OCI-LY1 (cell line): Measurements from ENCODE around the gene OAS3.
A peak's percentile ranks its signal among the peaks of the same experiment; 100 is the strongest.
"Not testable (repeated sequence)": the region's sequence is repeated elsewhere in the genome, so short reads cannot be mapped to it uniquely, and the experiment has no call there.

Experiments used
- H2AFZ ChIP-seq: fragments of 200-600 bp; sonication (generic), shearing (Covaris generic); 2 replicates; pipeline ENCODE4 v1.6.0; 2014; ENCODE audit warnings: antibody characterized with exemption, mild to moderate bottlenecking, low read length
- H3F3A ChIP-seq: fragments of 200-600 bp; sonication (generic), shearing (Covaris generic); 2 replicates; pipeline ENCODE4 v1.6.0; 2014; ENCODE audit warnings: mild to moderate bottlenecking, antibody characterized with exemption, low read length, moderate library complexity; ENCODE audit not compliant: insufficient read depth
- H3K27ac ChIP-seq: fragments of 200-600 bp; sonication (generic); 2 replicates; pipeline ENCODE4 v1.5.1; 2014; ENCODE audit warnings: low read length, mixed run types, mild to moderate bottlenecking, low read depth; ENCODE audit not compliant: poor library complexity, severe bottlenecking
- H3K27me3 ChIP-seq: fragments of 200-600 bp; sonication (generic); 2 replicates; pipeline ENCODE4 v1.6.0; 2014; ENCODE audit warnings: antibody characterized with exemption, mild to moderate bottlenecking, low read length, moderate library complexity; ENCODE audit not compliant: insufficient read depth
- H3K36me3 ChIP-seq: fragments of 200-600 bp; sonication (generic); 2 replicates; pipeline ENCODE4 v1.6.1; 2014; ENCODE audit warnings: mild to moderate bottlenecking, antibody characterized with exemption, low read length, moderate library complexity, mixed read lengths; ENCODE audit not compliant: insufficient read depth
- H3K4me1 ChIP-seq: fragments of 200-600 bp; sonication (generic); 2 replicates; pipeline ENCODE4 v1.5.1; 2014; ENCODE audit warnings: mild to moderate bottlenecking, low read length, moderate library complexity; ENCODE audit not compliant: insufficient read depth, severe bottlenecking
- H3K4me2 ChIP-seq: fragments of 200-600 bp; sonication (generic), shearing (Covaris generic); 2 replicates; pipeline ENCODE4 v1.6.1; 2014; ENCODE audit warnings: low read length
- H3K4me3 ChIP-seq: fragments of 200-600 bp; sonication (generic); 2 replicates; pipeline ENCODE4 v1.5.1; 2014; ENCODE audit warnings: low read length, low read depth, mild to moderate bottlenecking, mixed read lengths; ENCODE audit not compliant: poor library complexity, severe bottlenecking
- H3K79me2 ChIP-seq: fragments of 200-600 bp; shearing (Covaris generic); 2 replicates; pipeline ENCODE4 v1.6.1; 2016; ENCODE audit warnings: mixed run types, low read length, mixed read lengths; ENCODE audit not compliant: insufficient read depth
- H3K9ac ChIP-seq: fragments of 200-600 bp; sonication (generic), shearing (Covaris generic); 2 replicates; pipeline ENCODE4 v1.6.1; 2014; ENCODE audit warnings: mild to moderate bottlenecking, low read length, mixed read lengths
- H3K9me2 ChIP-seq: fragments of 200-600 bp; sonication (generic), shearing (Covaris generic); 2 replicates; pipeline ENCODE4 v1.6.1; 2014; ENCODE audit warnings: low read depth, mild to moderate bottlenecking, low read length, mixed read lengths
- H3K9me3 ChIP-seq: fragments of 200-600 bp; shearing (Covaris generic); 2 replicates; pipeline ENCODE4 v1.6.1; 2014; ENCODE audit warnings: low read length, mixed read lengths
- H4K20me1 ChIP-seq: fragments of 200-600 bp; sonication (generic), shearing (Covaris generic); 2 replicates; pipeline ENCODE4 v1.6.0; 2016; ENCODE audit warnings: mild to moderate bottlenecking, low read length; ENCODE audit not compliant: insufficient read depth
- CTCF ChIP-seq: fragments of 200-600 bp; sonication (generic), shearing (Covaris generic); IDR thresholded peaks from 2 replicates; pipeline ENCODE4 v1.5.1; 2017; ENCODE audit warnings: mild to moderate bottlenecking, antibody characterized with exemption, low read length, moderate library complexity, mixed read lengths
- EZH2 ChIP-seq: fragments of 200-600 bp; sonication (generic), shearing (Covaris generic); IDR thresholded peaks from 2 replicates; pipeline ENCODE4 v1.8.0; 2017; ENCODE audit warnings: borderline replicate concordance, mixed run types, mild to moderate bottlenecking, antibody characterized with exemption, low read length, moderate library complexity, mixed read lengths

Gene OAS3

GRCh38 chr12:112916270-112916669 lies 22.0 kb upstream of the OAS3 start:
- Histone ChIP-seq H2AFZ (no peak overlapping the region), H3K9me2 (no peaks in the 10 kb centered on the region), H3K4me1 (no peaks in the 10 kb centered on the region), H3K36me3 (peaks cover 40% of the 10 kb centered on the region), H3K79me2 (no peaks in the 10 kb centered on the region), H3F3A (no peaks in the 10 kb centered on the region), H3K9ac (no peak overlapping the region), H3K9me3 (peaks cover 10% of the 10 kb centered on the region), H3K27ac (no peak overlapping the region), H4K20me1 (no peaks in the 10 kb centered on the region), H3K4me3 (no peak overlapping the region), H3K27me3 (no peaks in the 10 kb centered on the region), H3K4me2 (no peak overlapping the region)
- TF ChIP-seq EZH2 (no peak), CTCF (no peak)

GRCh38 chr12:112919121-112919520 lies 19.2 kb upstream of the OAS3 start:
- Histone ChIP-seq H3K4me1 (no peaks in the 10 kb centered on the region), H3K9me2 (no peaks in the 10 kb centered on the region), H2AFZ (no peak overlapping the region), H3K4me3 (no peak overlapping the region), H3K27ac (no peak overlapping the region), H3K27me3 (no peaks in the 10 kb centered on the region), H3K36me3 (peaks cover 21% of the 10 kb centered on the region), H3K9me3 (no peaks in the 10 kb centered on the region), H4K20me1 (no peaks in the 10 kb centered on the region), H3K79me2 (no peaks in the 10 kb centered on the region), H3K4me2 (no peak overlapping the region), H3F3A (no peaks in the 10 kb centered on the region), H3K9ac (no peak overlapping the region)
- no peak for TF ChIP-seq EZH2
- no peak for TF ChIP-seq CTCF

GRCh38 chr12:112924986-112925385 lies 13.3 kb upstream of the OAS3 start:
- H3K4me3 ChIP-seq = no peak overlapping the region
- H2AFZ ChIP-seq = no peak overlapping the region
- no peaks in the 10 kb centered on the region for H3K27me3 ChIP-seq
- H3K79me2 ChIP-seq = no peaks in the 10 kb centered on the region
- no peak overlapping the region for H3K27ac ChIP-seq
- H3F3A ChIP-seq = peaks cover 3% of the 10 kb centered on the region; the same call in 1 of the 2 replicates
- no peak overlapping the region for H3K9ac ChIP-seq
- no peak overlapping the region for H3K4me2 ChIP-seq
- H3K9me2 ChIP-seq = no peaks in the 10 kb centered on the region
- H3K9me3 ChIP-seq = peaks cover 4% of the 10 kb centered on the region
- H3K36me3 ChIP-seq = no peaks in the 10 kb centered on the region; the same call in 1 of the 2 replicates
- peaks cover 23% of the 10 kb centered on the region for H3K4me1 ChIP-seq
- H4K20me1 ChIP-seq = no peaks in the 10 kb centered on the region
- TF ChIP-seq CTCF (no peak), EZH2 (no peak)

GRCh38 chr12:112926416-112927033 lies 11.7 kb upstream of the OAS3 start:
- H3K4me3 ChIP-seq, H3K36me3 ChIP-seq, H3K9ac ChIP-seq, H3K79me2 ChIP-seq, H3K27me3 ChIP-seq, H4K20me1 ChIP-seq, H2AFZ ChIP-seq, H3K4me2 ChIP-seq, H3K9me3 ChIP-seq, H3K9me2 ChIP-seq, H3F3A ChIP-seq: not testable (repeated sequence)
- Histone ChIP-seq H3K4me1 (peaks cover 23% of the 10 kb centered on the region), H3K27ac (peak overlapping the region; percentile 39)
